ENCODE data around the gene PTPRT. TPM values are rescaled to one million over a fixed set of nuclear protein-coding genes. Genes with fewer than 3 reads are reported as not detected.

Gene PTPRT
- total RNA-seq, 1 donor from 2014 or later, result not detected

- Mint-ChIP-seq H3K27me3 (ENCODE audit: unreplicated experiment) (no peaks in the 10 kb centered on the region), H3K4me3 (ENCODE audit: unreplicated experiment) (no peak overlapping the region), H3K27ac (ENCODE audit: unreplicated experiment) (no peak overlapping the region), H3K9me3 (ENCODE audit: unreplicated experiment) (peaks cover 47% of the 10 kb centered on the region), H3K36me3 (ENCODE audit: unreplicated experiment) (no peaks in the 10 kb centered on the region), H3K4me1 (ENCODE audit: unreplicated experiment) (no peaks in the 10 kb centered on the region)
- TF ChIP-seq CTCF (IDR thresholded peaks at IDR 0.05), result no peak
- DNase-seq (ENCODE audit: extremely low spot score, unreplicated experiment), result no peak
These were observed 475.2 kb downstream of the PTPRT start for GRCh38 chr20:42714298-42715141.

GRCh38 chr20:42708266-42708665, 481.4 kb downstream of the PTPRT start:
- DNase-seq (ENCODE audit: extremely low spot score, unreplicated experiment), result no peak
- TF ChIP-seq CTCF (IDR thresholded peaks at IDR 0.05), result no peak
- Mint-ChIP-seq H3K27me3 (ENCODE audit: unreplicated experiment) (no peaks in the 10 kb centered on the region), H3K27ac (ENCODE audit: unreplicated experiment) (no peak overlapping the region), H3K36me3 (ENCODE audit: unreplicated experiment) (no peaks in the 10 kb centered on the region), H3K4me3 (ENCODE audit: unreplicated experiment) (no peak overlapping the region), H3K9me3 (ENCODE audit: unreplicated experiment) (peaks cover 67% of the 10 kb centered on the region), H3K4me1 (ENCODE audit: unreplicated experiment) (no peaks in the 10 kb centered on the region)

- Mint-ChIP-seq H3K4me3 (ENCODE audit: unreplicated experiment) (no peak overlapping the region), H3K4me1 (ENCODE audit: unreplicated experiment) (no peaks in the 10 kb centered on the region), H3K36me3 (ENCODE audit: unreplicated experiment) (no peaks in the 10 kb centered on the region), H3K27me3 (ENCODE audit: unreplicated experiment) (no peaks in the 10 kb centered on the region), H3K27ac (ENCODE audit: unreplicated experiment) (no peak overlapping the region), H3K9me3 (ENCODE audit: unreplicated experiment) (peaks cover 75% of the 10 kb centered on the region)
- no peak for DNase-seq (ENCODE audit: extremely low spot score, unreplicated experiment)
- TF ChIP-seq CTCF (IDR thresholded peaks at IDR 0.05), result no peak
These were observed 482.9 kb downstream of the PTPRT start for GRCh38 chr20:42706759-42707158.

- no peak overlapping the region for H3K4me3 Mint-ChIP-seq (ENCODE audit: unreplicated experiment)
- DNase-seq (ENCODE audit: extremely low spot score, unreplicated experiment), result no peak
- H3K36me3 Mint-ChIP-seq (ENCODE audit: unreplicated experiment), result no peaks in the 10 kb centered on the region
- peaks cover 74% of the 10 kb centered on the region for H3K9me3 Mint-ChIP-seq (ENCODE audit: unreplicated experiment)
- H3K27ac Mint-ChIP-seq (ENCODE audit: unreplicated experiment), result no peak overlapping the region
- no peaks in the 10 kb centered on the region for H3K27me3 Mint-ChIP-seq (ENCODE audit: unreplicated experiment)
- no peaks in the 10 kb centered on the region for H3K4me1 Mint-ChIP-seq (ENCODE audit: unreplicated experiment)
- no peak for TF ChIP-seq CTCF (IDR thresholded peaks at IDR 0.05)
These were observed 484.2 kb downstream of the PTPRT start for GRCh38 chr20:42705550-42705949.

GRCh38 chr20:42703744-42704143, 486.0 kb downstream of the PTPRT start:
- H3K4me1 Mint-ChIP-seq (ENCODE audit: unreplicated experiment), result no peaks in the 10 kb centered on the region
- no peak for TF ChIP-seq CTCF (IDR thresholded peaks at IDR 0.05)
- H3K9me3 Mint-ChIP-seq (ENCODE audit: unreplicated experiment), result peaks cover 70% of the 10 kb centered on the region
- H3K4me3 Mint-ChIP-seq (ENCODE audit: unreplicated experiment), result no peak overlapping the region
- no peaks in the 10 kb centered on the region for H3K27me3 Mint-ChIP-seq (ENCODE audit: unreplicated experiment)
- H3K27ac Mint-ChIP-seq (ENCODE audit: unreplicated experiment), result no peak overlapping the region
- no peaks in the 10 kb centered on the region for H3K36me3 Mint-ChIP-seq (ENCODE audit: unreplicated experiment)
- no peak for DNase-seq (ENCODE audit: extremely low spot score, unreplicated experiment)
